ENCODE results near the gene POFUT2.

DNA sequence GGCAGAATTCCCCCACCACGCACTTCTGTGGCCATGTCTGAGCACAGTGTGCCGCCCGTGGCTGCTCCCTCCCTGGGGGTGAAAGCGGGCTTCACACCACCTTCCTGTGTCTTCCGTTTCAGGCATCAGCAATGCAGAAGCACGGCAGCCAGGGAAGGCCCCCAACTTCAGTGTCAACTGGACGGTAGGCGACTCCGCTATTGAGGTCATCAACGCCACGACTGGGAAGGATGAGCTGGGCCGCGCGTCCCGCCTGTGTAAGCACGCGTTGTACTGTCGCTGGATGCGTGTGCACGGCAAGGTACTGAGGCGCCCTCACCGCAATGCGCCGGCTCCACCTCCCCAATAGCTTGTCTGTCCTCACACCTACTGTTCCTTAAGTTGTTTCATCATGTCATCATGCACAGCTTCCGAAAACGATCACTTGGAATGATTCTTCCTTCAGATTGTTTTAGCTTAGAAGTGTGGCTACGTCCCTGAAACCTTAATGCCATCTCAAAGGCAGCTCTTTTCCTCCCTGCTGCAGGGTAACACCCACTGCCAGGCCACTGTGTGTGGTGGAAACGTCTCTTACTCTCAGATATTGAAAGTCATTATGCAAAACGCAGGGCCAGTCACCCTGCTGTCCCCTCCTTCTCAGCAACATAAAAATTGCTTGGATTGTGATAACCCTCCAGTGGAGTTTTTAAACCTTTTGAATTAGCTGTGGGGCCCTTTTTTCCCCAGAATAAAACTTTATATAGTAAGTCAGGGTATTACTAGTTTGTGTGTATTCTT lies 66.8 kb downstream of the POFUT2 start:
- TF ChIP-seq, protein P1, sequence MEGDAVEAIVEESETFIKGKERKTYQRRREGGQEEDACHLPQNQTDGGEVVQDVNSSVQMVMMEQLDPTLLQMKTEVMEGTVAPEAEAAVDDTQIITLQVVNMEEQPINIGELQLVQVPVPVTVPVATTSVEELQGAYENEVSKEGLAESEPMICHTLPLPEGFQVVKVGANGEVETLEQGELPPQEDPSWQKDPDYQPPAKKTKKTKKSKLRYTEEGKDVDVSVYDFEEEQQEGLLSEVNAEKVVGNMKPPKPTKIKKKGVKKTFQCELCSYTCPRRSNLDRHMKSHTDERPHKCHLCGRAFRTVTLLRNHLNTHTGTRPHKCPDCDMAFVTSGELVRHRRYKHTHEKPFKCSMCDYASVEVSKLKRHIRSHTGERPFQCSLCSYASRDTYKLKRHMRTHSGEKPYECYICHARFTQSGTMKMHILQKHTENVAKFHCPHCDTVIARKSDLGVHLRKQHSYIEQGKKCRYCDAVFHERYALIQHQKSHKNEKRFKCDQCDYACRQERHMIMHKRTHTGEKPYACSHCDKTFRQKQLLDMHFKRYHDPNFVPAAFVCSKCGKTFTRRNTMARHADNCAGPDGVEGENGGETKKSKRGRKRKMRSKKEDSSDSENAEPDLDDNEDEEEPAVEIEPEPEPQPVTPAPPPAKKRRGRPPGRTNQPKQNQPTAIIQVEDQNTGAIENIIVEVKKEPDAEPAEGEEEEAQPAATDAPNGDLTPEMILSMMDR (conservative IDR thresholded peaks at IDR 0.05; ENCODE audit: low read depth, low read length): no peak
- TF ChIP-seq EZH2 (IDR thresholded peaks at IDR 0.05; ENCODE audit: borderline replicate concordance, low read depth, low read length, poor library complexity, severe bottlenecking): no peak
